Heart right ventricle (tissue), 16 donors: ENCODE results near the gene CAMK2G. TPM values are rescaled to one million over a fixed set of nuclear protein-coding genes. Genes with fewer than 3 reads are reported as not detected.

Experiments
- ATAC-seq, 8 donors: fragments of 200-7000 bp; cut with Tn5 transposase; one replicate each; pipeline ENCODE4 v1.9.1; 2020; ENCODE audit warnings: mild to moderate bottlenecking in 8 of 8, moderate library complexity in 8 of 8, moderate number of reproducible peaks in 1 of 8
- DNase-seq, 2 donors: peaks; one replicate each; pipeline ENCODE4 v3.0.0-alpha.2; 2020
- H3K27ac ChIP-seq, 10 donors: fragments of 200-600 bp; sonication (generic) in 2 of 10; one replicate each; pipeline versions ENCODE4 v1.5.0 to v1.8.0; 2020 to 2022; ENCODE audit warnings: mild to moderate bottlenecking in 3 of 10
- H3K27me3 ChIP-seq, 7 donors: fragments of 200-600 bp; one replicate each; pipeline ENCODE4 v1.8.0; 2021 to 2022; ENCODE audit warnings: mild to moderate bottlenecking in 2 of 7
- H3K36me3 ChIP-seq, 9 donors: fragments of 200-600 bp; sonication (generic) in 1 of 9; one replicate each; pipeline versions ENCODE4 v1.5.0 to v1.8.0; 2020 to 2022; ENCODE audit warnings: mild to moderate bottlenecking in 2 of 9
- H3K4me1 ChIP-seq, 9 donors: fragments of 200-600 bp; sonication (generic) in 1 of 9; one replicate each; pipeline versions ENCODE4 v1.5.0 to v1.8.0; 2020 to 2022; ENCODE audit warnings: mild to moderate bottlenecking in 4 of 9
- H3K4me3 ChIP-seq, 10 donors: fragments of 200-600 bp; sonication (generic) in 2 of 10; one replicate each; pipeline versions ENCODE4 v1.5.0 to v1.8.0; 2020 to 2022; ENCODE audit warnings: mild to moderate bottlenecking in 7 of 10, moderate library complexity in 2 of 10
- H3K9me3 ChIP-seq, 11 donors: fragments of 200-600 bp in 10 of 11; sonication (generic) in 2 of 11; one replicate each; pipeline versions ENCODE4 v1.5.0 to v1.8.0; 2013 to 2022; ENCODE audit warnings: mild to moderate bottlenecking in 2 of 11, control low read depth in 1 of 11, moderate library complexity in 1 of 11
- CTCF ChIP-seq, 9 donors: fragments of 200-600 bp; sonication (generic) in 2 of 9; IDR thresholded peaks; one replicate each; pipeline versions ENCODE4 v1.5.0 to v1.8.0; 2021 to 2022; ENCODE audit warnings: antibody characterized with exemption in 9 of 9, mild to moderate bottlenecking in 5 of 9, moderate library complexity in 1 of 9
- WGBS, 2 donors: extraction: QIAGEN DNeasy Blood & Tissue Kit; methylation state at CpG; one replicate each; pipeline ENCODE4 v1.1.7; 2013; ENCODE audit warnings: inconsistent platforms in 1 of 2; 5-methylcytosine and 5-hydroxymethylcytosine counted together
- intact Hi-C, 10 donors: fragments of 100-400 bp; cut with DNase I; formaldehyde crosslinking; loops; one replicate each; pipeline versions ENCODE4 v1.11.1 to v1.14.2; 2022
- polyA plus RNA-seq, 2 donors: library from polyadenylated mRNA; stranded (reverse); fragments of 200-250 nt; gene quantifications; one replicate each; pipeline ENCODE4 v1.2.3, GENCODE V29; 2013
- total RNA-seq, 10 donors: library from RNA; stranded (reverse); fragmentation: NEBNext Ultra II Directional in 3 of 10; extraction: Animal tissue kit (Norgen Biotek cat#: 25700) in 3 of 10; gene quantifications; one replicate each; pipeline versions ENCODE4 v1.2.1 to v1.2.4, GENCODE V29; 2021 to 2023
- donor health status: Arrhythmogenic right ventricular cardiomyopathy.
- donor health status: ischemic (EF 13 %, LVEDD 7.1; RV severe dilation, severe dysfunction).
- donor health status: healthy with polysubstance abuse.
- donor health status: DM: no; HTN: yes; CAD: no.
- donor health status: DM: no; HTN: no; CAD: no.
- donor health status: ischemic (EF 25% LVEDD 6.9; RV normal size, moderate dysfunction).
- donor health status: ischemic (EF 25% LVEDD 5.7; RV mildly dilated, moderate dysfunction).
- donor health status: healthy.
- donor health status: DM: yes; HTN: yes; CAD: no.
- donor health status: Ischemic cardiomyopathy.
- donor health status: ischemic (EF 35%, LVEDD 5.7; RV mildly dilated, moderate dysfunction).
- donor health status: nonischemic (EF 11% LVEDD 7.7; RV severe dilation, severe dysfunction).
- donor health status: DM: yes; HTN: yes; CAD: no.
- donor health status: PGD.
- donor health status: ischemic (EF 29% LVEDD 5.4; RV normal size, mild dysfunction).
- donor health status: nonischemic (EF 23%, LVEDD 6.1; RV moderate dilation, normal function).

Gene CAMK2G
- total and polyA plus RNA-seq, 12 donors: 8.5 to 16.7 (median 11.8) TPM

- DNase-seq: peak; percentile 86 to 92
- TF ChIP-seq CTCF (IDR thresholded peaks at IDR 0.05): peak in 3 of 9 donors; percentile 10 to 20 (median 14)
- Histone ChIP-seq H3K4me1 (peaks cover 15 to 67% (median 59%) of the 10 kb centered on the region in 9 donors), H3K36me3 (peaks cover 0 to 24% (median 17%) of the 10 kb centered on the region in 9 donors), H3K9me3 (no peaks in the 10 kb centered on the region), H3K27ac (peak within 1 kb of the TSS; percentile 74 to 97 (median 90)), H3K4me3 (peak within 1 kb of the TSS; percentile 68 to 97 (median 92)), H3K27me3 (no peaks in the 10 kb centered on the region)
- intact Hi-C loops: loop anchor here in 2 of 10 donors (1.0 to 5.0 kb wide), 2 partner anchors 26 to 43 kb away; partner anchors contain the start of genes NDST2 (in 1 of the 2) and SEC24C (in 1 of the 2)
- WGBS, 2 donors: 0 to 1% methylated on average over 32 to 36 of the region's 36 CpGs
- ATAC-seq: peak; percentile 87 to 95 (median 92)
Measured at GRCh38 chr10:73785211-73785720, 89.1 kb downstream of the CAMK2G start, which contains the start of gene ZSWIM8. Gene ZSWIM8, plus strand, starts transcription at chr10:73785606. Its CDS starts 273 bp downstream, at chr10:73785879.

DNA sequence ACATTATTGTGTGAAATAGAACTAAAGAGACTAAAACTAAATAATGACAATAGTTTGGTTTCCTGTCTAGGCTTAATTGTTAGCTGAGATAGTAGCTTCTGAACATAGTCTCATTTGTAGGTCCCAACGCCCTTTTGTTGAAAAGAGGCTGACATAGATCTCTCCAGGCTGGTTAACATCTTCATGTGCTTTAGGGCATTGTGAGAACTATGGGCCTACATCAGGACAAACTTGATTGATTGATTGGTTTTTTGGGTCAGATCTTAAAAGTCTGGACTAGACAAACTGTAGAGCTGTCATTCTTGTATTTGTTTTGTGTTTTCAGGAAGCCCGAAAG, 91.6 kb downstream of the CAMK2G start:
- Histone ChIP-seq H3K27me3 (no peaks in the 10 kb centered on the region), H3K4me1 (peaks cover 12 to 66% (median 53%) of the 10 kb centered on the region in 9 donors), H3K9me3 (no peaks in the 10 kb centered on the region), H3K4me3 (peak overlapping the region; percentile 68 to 95 (median 88)), H3K36me3 (peaks cover 0 to 30% (median 11%) of the 10 kb centered on the region in 9 donors), H3K27ac (peak overlapping the region in 8 of 10 donors; percentile 90 to 95 (median 94))
- TF ChIP-seq CTCF (IDR thresholded peaks at IDR 0.05): no peak
- WGBS, 2 donors: 48 to 51% methylated on average over 2 of the region's 2 CpGs
- DNase-seq: no peak
- ATAC-seq: no peak
- intact Hi-C loops: no loop called here

DNA sequence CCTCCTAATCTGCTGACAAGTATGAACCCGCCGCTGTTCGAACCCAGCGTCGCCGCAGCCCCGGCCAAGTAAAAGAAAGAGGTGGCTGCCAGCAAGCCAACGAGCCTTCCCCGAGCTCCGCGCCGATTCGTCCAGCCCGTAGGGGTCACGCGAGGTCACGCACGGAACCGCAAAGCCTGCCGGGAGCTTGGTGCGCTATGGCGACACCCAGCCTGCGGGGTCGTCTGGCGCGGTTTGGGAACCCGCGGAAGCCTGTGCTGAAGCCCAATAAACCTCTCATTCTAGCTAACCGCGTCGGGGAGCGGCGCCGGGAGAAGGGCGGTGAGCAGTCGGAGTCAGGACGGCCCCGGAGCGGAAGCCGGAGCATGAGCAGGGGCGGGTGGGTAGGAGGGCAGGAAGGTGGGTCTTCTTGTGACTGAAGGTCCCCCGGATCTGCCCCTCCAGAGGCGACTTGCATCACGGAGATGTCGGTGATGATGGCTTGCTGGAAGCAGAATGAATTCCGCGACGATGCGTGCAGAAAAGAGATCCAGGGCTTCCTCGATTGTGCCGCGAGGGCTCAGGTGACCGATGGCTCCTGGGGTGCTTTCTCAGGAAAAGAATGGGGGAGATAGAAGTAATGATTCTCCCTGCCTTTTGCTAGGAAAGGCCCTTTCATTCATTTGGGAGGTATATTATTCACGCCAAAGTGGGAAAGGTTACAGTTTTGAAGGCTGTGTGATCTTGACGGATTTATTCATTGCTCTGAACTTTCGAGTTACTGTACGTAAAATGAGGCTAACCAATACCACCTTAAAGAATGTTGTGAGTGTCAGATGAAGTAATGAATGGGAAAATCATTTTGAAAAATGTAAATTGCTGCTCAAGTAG, 92.2 kb downstream of the CAMK2G start, which contains the start of gene CHCHD1:
TSS of gene CHCHD1 (plus strand) at position 170 of the 870 bp plus-strand sequence. CDS start at position 198, 28 bp downstream.
- WGBS, 2 donors: 0 to 1% methylated on average over 57 of the region's 57 CpGs
- no peaks in the 10 kb centered on the region for H3K27me3 ChIP-seq
- H3K27ac ChIP-seq: peak within 1 kb of the TSS; percentile 67 to 95 (median 93)
- peak within 1 kb of the TSS; percentile 68 to 95 (median 88) for H3K4me3 ChIP-seq
- H3K9me3 ChIP-seq: no peaks in the 10 kb centered on the region
- peaks cover 6 to 61% (median 46%) of the 10 kb centered on the region in 9 donors for H3K4me1 ChIP-seq
- ATAC-seq (peak; percentile 68 to 82 (median 79)), DNase-seq (peak; percentile 93 to 95)
- H3K36me3 ChIP-seq: peaks cover 0 to 35% (median 11%) of the 10 kb centered on the region in 9 donors
- intact Hi-C loops: no loop called here
- TF ChIP-seq CTCF (IDR thresholded peaks at IDR 0.05): peak in 1 of 9 donors; percentile 7

GRCh38 chr10:73781548-73781878, 92.8 kb downstream of the CAMK2G start:
- Histone ChIP-seq H3K36me3 (peaks cover 0 to 40% (median 11%) of the 10 kb centered on the region in 9 donors), H3K4me3 (peak overlapping the region; percentile 68 to 95 (median 88)), H3K27ac (peak overlapping the region; percentile 67 to 95 (median 93)), H3K4me1 (peaks cover 4 to 55% (median 41%) of the 10 kb centered on the region in 9 donors), H3K9me3 (no peaks in the 10 kb centered on the region), H3K27me3 (no peaks in the 10 kb centered on the region)
- ATAC-seq: peak in 2 of 8 donors; percentile 10 to 15
- DNase-seq: no peak
- 1% methylated on average over 14 of the region's 14 CpGs for WGBS, 2 donors
- TF ChIP-seq CTCF (IDR thresholded peaks at IDR 0.05): no peak
- intact Hi-C loops: no loop called here
